Activated T-cell treated with anti-CD3 and anti-CD28 coated beads for 1 hour (primary cell): ENCODE measurements around the gene AVEN.
"Not testable (repeated sequence)": the region's sequence is repeated elsewhere in the genome, so short reads cannot be mapped to it uniquely, and the experiment has no call there.

ENCODE experiments used
- DNase-seq: peaks from one replicate; pipeline ENCODE4 v3.0.0-alpha.2; 2020; ENCODE audit warnings: low read depth

The AVEN gene, protein sequence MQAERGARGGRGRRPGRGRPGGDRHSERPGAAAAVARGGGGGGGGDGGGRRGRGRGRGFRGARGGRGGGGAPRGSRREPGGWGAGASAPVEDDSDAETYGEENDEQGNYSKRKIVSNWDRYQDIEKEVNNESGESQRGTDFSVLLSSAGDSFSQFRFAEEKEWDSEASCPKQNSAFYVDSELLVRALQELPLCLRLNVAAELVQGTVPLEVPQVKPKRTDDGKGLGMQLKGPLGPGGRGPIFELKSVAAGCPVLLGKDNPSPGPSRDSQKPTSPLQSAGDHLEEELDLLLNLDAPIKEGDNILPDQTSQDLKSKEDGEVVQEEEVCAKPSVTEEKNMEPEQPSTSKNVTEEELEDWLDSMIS

DNA sequence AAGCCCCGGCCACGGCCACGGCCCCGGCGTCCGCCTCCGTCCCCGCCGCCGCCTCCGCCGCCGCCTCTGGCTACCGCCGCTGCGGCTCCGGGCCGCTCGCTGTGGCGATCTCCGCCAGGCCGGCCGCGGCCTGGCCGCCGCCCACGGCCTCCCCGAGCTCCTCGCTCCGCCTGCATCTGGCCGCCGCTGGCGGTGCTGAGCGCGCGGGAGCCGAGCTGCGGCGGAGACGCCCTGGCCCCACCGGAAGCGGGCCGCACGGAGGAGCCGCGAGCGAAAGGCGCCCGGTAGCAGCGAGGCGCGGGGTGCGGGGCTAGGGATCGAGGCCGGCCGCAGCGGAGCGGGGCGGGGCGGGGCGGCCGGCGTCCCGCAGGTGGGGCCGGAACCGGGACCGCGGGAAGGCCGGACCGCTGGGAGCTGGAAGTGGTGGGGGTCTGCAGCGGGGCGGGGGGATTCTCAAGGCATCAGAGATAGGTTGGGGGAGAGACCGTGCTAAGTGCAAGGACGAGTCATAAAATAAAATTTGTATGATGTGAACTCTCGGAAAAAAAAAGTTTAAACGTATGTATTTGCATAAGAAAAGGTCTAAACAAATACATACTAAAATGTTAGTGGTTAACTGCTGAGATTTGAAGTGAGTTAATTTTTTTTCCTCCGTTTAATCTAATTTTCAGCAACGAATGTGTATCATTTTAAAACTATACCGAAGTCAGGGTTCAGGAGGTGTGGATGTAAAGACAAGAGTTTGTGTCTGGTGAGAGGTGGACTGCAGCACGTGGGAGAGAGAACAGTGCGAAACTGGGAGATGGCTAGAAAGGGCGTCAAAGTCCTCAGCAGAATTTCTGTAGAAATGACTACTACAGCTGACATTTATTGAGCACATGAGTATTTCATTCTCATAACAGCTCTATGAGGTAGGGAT, at the start of gene AVEN:
TSS of gene AVEN (minus strand) at position 334 of the 919 bp plus-strand sequence. CDS start at position 176, 158 bp downstream.
- DNase-seq = peak; percentile 42

DNA sequence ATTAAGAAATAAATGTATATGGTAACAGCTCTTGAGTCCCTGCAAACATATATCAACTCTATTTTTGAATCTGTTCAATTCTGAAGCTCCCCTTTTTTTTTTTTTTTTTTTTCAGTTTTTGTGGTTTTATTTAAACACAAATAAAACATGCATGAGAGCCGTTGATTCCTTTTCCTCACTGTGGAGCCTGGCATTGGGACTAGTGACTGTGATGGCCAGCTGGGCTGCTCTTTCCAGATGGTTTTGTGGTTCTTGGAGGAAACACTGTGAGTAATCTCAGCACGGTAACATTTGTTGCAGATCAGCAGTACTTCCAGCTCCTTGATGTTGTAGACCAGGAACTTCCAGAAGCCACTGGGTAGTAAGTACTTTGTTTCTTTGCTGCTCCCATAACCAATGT, 46.7 kb upstream of the AVEN start:
- DNase-seq = no peak

DNA sequence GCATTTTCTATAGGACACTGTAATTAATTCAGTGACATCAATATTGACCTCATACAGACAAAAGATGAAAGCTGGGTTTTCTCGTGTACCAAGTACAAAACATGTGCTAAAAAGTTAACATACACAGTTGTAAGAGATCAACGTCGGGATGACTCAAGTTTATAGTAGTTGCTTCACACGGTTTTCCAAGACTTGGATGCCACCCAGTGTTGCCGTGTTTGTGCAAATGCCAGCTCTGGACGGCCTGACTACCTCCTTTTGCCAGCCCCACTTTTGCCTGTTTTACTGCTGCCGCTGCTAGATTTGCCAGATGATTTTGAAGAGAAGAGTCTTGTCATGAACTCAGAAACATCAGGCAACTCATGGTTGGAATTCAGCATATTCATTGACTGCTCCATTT, 45.1 kb upstream of the AVEN start:
- no peak for DNase-seq

DNA sequence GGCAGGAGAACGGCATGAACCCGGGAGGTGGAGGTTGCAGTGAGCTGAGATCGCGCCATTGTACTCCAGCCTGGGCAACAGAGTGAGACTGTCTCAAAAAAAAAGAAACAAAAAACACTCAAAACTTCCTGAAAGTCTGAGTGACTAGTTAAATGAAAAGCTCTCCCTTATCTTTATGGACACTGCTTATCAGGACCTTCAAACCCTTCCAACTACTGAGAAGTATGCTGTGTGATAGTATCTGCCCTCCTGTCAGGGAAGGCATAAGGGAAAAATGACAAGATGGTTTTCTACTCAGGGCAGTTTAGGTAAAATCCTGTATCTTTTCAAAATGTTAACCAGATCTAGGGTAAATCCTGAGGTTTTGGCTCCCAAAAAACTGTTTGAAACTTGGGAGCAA, 40.9 kb upstream of the AVEN start:
- no peak for DNase-seq

DNA sequence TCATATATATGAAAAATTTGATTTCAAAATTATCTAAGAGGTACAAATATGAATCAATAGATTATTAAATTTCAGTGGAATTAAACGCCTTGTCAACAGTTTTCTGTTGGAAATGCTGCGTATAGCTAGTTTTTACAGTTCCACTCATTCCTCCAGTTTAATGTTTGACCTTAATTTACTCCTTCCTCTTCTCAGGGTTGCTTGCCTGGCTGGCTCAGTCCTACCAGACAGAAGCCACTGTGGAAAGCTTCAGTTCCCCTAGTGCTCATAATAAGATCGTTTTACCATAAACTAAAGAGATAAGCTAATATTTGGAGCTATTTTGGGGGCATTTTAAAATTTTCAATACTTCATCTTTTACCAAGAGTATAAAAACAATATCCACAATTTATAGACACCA, 39.9 kb upstream of the AVEN start:
- no peak for DNase-seq

DNA sequence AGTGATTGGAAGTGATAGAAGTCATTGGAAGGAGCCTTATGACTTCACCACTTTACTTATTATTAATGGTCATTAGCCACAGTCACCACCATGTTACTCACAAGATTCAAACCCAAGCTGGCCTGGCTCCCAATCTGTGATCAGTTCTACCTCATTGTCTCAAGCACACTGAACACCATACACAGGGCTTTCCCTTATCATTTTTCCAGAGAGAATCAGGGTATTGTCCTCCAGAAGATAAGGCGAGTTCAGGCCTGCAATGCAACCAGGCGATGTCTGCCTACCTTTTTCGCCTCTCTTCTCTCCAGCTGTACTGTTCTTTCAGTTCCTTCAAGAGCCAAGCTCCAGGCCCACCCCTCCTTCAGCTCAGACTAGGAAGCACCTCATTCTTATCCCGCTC, 37.8 kb upstream of the AVEN start:
- no peak for DNase-seq

DNA sequence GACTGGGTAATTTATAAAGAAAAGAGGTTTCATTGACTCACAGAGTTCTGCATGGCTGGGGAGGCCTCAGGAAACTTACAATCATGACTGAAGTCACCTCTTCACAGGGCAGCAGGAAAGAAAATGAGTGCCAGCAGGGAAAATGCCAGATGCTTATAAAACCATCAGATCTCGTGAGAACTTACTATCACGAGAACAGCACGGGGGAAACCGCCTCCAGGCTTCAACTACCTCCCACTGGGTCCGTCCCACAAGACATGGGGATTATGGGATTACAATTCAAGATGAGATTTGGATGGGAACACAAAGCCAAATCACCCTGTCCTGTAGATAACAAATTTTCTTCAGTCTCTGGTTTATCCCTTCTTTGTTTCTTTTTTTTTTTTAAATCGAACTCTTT, 31.0 kb upstream of the AVEN start:
- no peak for DNase-seq

DNA sequence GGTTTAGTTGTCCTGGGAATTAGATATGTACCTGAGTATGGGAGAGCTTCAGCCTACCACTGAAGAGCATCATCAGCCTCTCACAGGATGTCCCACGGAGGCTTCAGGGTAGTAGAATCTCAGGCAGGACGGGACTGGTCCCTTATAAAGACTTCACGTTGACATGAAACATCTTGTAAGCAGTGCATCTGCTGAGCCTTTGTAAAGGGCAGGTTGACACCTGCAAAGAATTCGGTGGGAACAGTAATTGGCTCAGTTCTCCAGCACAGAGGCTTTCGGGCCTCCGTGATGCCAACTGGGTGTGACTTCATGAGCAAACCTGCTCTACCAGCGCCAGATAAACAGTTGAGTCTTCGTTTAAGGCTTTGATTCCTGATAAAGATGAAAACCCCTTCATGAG, 26.9 kb upstream of the AVEN start:
- DNase-seq = no peak

DNA sequence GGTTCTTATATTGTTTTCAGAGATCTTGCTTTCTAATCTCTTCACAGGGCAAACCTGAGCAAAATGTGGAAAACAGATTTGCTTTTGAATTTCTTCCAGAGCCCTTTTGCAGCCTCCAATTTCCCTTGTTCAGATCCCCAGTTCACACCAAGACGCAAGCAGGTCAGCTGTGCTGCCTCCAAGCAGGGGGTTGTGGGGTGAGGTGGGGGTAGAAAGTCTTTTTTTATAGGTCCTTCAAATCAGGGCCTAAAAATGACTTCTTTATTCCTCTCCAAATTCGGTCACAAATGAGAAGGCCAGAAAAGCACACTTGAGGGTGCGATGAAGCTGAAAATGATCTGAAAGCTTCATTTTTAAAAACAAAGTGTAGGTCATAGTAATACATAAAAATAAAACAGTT, 26.3 kb upstream of the AVEN start:
- DNase-seq = no peak

DNA sequence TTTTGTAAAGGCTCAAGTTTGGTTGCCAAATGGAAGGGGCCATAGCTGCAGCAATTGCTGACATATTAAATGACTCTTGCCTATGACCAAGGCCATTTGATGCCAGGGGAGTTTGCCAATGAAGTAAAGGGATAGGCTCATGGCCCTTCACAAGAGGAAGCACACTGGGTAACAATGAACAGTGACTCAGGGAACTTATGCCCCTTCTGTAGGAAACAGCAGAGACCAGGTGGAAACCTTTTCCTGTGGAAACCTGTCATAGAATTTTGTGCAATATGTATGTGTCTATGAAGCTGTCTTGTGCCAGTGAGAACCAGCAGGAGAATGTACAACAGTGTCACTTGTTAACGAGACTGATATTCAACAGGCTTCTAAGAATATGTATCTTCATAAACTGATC, 25.4 kb upstream of the AVEN start:
- no peak for DNase-seq

DNA sequence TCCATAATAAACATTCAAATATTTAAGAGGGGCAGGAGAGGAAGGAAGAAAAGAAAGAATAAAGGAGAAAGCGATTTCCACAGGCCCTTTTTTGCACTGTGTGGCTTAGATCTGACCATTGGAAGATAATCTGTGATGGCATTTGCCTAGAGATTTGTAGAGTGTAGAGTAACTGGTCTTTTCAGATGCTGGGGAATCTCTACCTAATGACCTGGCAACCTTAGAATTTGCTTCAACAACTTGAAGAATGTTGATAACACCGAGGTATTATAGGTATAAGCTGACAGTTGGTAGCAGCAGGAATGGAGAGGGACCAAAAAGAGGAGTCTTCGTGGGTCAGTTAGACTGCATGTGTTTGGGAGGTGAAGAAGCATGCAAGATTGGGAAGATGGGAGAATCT, 20.9 kb upstream of the AVEN start:
- no peak for DNase-seq

DNA sequence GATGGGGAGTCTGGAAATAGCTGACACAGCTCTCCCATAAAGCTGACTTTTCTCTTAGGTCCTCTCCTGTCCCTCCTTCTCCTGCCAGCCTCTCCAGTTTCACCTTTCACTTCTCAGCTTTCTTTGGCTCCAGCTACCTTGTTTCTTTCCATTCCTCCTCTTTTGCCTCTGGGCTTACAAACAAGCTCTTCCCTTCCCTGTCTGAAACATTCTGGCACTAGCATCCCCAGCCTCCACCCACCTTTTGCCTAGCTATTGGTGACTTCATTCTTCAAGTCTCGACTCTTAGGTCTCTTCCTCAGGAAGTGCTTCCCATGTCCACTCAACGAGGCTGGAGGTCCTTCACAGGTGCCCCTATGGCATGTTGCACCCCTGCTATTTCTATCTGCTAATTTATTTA, 20.5 kb upstream of the AVEN start:
- no peak for DNase-seq

DNA sequence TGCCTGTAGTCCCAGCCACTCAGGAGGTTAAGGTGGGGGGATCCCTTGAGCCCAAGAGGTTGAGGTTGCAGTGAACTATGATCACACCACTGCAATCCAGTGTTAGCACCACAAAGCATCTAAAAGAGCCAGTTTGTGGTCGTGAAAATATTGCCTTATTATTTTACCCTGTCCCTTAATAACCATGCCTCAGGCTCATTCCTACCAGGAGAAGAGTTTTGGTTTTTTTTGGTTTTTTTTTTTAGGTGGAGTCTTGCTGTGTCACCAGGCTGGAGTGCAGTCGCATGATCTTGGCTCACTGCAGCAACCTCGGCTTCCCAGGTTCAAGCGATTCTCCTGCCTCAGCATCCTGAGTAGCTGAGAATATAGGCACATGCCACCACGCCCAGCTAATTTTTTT, 17.9 kb upstream of the AVEN start:
- no peak for DNase-seq

DNA sequence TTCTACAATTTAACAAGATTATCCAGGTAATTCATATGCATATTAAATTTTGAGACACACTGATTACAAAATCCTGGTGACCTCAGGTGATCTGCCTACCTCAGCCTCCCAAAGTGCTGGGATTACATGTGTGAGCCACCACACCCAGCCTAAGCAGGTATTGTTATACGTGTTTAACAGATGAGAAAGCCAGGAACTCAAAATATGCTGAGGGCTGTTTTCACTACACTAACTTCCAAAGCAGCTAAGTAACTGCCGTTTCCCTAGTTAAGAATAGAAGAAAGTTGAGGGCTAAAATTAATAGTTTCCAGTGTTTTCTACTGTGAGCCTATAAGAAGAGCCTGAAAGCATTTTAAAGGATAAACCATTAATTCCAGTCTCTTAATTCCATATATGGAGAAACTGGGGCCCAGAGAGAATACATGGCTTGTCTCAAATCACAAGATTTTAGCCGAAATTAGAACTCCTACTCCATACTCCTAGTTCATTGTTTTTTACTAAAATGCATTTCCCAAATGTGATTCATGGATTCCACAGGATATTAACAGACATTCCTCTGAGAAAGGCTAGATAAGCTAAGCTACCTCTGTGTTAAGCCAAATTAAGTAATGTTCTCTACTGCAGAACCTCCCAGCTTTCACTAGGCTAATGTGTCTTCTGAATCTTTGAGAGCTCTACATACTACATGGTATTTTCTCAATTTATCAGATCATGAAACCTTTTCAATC, 17.0 kb upstream of the AVEN start:
- no peak for DNase-seq

DNA sequence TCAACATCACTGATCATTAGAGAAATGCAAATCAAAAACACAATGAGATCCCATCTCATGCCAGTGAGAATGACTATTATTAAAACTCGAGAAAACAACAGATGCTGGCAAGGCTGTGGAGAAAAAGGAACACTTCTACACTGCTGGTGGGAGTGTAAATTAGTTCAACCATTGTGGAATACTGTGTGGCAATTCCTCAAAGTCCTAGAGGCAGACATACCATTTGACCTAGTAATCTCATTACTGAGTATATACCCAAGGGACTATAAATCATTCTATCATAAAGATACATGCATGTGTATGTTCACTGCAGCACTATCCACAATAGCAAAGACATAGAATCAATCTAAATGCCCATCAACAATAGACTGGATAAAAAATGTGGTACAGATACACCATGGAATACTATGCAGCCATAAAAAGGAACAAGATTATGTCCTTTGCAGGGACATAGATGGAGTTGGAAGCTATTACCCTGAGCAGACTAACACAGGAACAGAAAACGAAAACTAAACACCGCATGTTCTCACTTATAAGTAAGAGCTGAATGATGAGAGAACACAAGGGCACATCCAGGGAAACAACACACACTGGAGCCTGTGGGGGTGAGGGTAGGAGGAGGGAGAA, 15.2 kb upstream of the AVEN start:
- DNase-seq = no peak

DNA sequence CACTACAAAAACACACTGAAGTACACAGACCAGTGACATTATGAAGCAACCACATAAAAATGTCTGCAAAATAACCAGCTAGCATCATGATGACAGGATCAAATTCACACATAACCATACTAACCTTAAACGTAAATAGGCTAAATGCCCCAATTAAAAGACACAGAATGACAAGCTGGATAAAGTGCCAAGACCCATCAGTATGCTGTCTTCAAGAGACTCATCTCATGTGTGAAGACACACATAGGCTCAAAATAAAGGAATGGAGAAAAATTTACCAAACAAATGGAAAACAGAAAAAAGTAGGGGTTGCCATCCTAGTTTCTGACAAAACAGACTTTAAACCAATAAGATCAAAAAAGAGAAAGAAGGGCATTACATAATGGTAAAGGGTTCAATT, 11.4 kb upstream of the AVEN start:
- not testable (repeated sequence) for DNase-seq

DNA sequence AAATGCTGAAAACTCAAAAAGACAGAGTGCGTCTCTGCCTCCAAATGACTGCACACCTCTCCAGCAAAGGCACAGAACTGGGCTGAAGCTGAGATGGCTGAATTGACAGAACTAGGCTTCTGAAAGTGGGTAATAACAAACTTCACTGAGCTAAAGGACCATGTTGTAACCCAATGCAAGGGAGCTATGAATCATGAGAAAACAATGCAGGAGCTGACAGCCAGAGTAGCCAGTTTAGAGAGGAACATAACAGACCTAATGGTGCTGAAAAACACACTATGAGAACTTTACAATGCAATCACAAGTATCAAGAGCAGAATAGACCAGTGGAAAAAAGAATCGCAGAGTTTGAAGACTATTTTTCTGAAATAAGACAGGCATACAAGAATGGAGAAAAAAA, 10.1 kb upstream of the AVEN start:
- DNase-seq = no peak

DNA sequence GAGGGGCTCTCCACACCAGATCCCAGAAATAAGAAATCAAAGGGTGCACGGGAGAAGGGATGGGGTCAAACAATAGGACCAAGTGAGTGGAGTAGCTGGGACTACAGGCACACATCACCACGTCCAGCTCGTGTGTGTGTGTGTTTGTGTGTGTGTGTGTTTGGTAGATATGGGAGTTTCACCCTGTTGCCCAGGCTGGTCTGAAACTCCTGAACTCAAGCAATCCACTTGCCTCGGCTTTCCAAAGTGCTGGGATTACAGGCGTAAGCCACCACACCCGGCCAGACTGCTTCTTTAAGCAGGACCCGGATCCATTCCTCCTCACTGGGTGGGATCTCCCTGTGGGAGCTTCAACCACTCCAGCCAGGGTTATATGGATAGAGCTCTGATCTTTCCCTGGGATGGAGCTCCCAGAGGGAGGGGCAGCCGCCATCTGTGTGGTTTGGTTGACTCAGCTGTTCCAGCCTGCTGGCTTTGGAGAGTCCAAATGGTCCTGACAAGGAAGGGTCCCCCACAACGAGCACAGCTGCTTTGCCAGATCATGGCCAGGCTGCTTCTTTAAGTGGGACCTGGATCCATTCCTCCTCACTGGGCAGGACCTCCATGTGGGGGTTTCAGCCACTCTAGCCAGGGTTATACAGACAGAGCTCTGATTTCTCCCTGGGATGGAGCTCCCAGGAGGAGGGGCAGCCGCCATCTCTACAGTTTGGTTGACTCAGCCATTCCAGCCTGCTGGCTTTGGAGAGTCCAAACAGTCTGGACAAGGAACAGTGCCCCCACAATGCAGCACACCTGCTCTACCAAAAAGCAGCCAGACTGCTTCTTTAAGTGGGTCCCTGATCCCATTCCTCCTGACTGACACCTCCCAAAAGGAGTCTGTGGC, 9.1 kb upstream of the AVEN start:
- DNase-seq = no peak

DNA sequence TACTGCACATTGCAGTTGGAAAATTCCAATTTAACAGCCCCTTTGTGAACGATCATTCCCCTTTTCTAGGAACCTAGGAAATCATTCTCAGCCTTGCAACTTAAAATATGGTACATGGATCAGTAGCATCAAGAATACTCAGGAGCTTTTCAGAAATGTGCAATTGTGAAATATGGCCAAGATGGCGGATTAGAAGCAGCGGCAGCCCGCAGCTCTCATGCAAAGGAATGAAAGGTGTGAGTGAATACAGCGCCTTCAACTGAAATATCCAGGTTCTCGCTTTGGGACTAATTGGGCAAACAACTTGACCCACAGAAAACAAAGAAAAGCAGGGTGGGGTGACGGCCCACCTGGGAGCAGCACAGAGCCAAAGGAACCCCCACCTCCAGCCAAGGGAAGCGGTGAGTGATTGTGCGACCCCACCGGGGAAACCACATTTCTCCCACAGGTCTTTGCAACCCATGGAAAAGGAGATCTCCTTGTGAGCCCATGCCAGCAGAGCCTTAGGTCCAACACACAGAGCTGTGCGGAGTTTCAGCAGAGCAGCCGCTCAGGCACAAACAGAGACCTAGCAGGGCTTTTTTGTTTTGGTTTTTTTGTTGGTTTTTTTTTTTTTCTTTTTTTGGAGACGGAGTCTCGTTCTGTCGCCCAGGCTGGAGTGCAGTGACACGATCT, 7.6 kb upstream of the AVEN start:
- DNase-seq = no peak

DNA sequence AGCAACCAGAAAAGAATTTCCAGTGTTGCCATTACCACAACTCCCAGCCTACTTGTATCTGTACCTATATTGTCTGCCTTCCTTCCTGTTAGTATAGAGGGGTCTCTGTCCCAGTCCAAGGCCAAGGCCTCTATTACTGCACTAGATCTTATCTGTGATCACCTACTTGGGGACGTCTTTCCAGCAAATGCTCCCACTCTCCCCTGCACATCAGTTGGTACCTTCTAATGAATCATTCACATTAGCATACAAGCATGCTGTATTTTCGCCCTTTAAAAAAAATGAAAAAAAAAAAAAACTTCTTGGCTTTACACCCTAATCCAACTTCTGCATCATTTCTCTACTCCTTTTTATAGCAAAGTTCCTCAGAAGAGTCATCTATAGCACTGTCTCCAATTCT, 4.8 kb upstream of the AVEN start:
- no peak for DNase-seq

DNA sequence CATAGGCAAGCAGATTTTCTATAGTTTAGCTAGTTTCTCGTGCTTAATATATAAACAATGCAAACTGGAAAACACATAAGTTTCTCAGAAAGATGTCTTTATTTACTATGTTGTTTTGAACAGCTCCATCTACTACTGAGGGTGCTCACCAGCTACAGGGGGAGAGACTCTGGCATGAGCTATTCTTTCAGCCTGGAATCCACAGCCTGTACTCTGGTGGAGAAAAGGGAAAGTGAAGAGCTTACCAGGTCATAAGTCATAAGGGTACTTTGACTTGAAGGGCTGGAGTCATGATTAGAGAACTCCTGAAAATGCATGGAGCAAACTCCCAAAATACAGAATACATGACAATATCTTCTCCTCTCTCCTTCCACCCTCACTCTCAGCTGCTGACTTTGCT, 4.4 kb upstream of the AVEN start:
- no peak for DNase-seq
